ENCODE results near the gene DHX36.

Gene DHX36

DNA sequence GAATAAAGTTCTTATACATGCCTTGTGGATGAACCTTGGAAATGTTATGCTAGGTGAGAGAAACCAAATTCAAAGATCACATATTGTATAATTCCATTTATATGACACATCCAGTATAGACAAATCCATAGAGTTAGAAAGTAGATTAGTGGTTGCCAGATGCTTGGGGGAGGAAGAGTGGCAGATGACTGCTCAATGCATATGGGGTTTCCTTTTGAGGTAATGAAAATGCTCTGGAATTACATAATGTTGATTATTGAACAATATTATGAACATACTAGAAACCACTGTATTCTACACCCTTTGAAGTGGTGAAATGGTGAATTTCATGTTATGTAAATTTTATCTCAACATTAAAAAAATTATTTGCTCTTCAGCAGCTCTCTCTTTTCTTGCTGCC is 100.8 kb downstream of the DHX36 start:
- no peak for DNase-seq
